Heart left ventricle (tissue), 16 donors: ENCODE measurements around the gene FAN1. TPM values are rescaled to one million over a fixed set of nuclear protein-coding genes. Genes with fewer than 3 reads are reported as not detected.

Experiments
- ATAC-seq, 4 donors: fragments of 200-7000 bp; cut with Tn5 transposase; one replicate each; pipeline ENCODE4 v1.9.1; 2020 to 2022; ENCODE audit warnings: moderate library complexity in 4 of 4, mild to moderate bottlenecking in 3 of 4, moderate number of reproducible peaks in 1 of 4
- DNase-seq, 5 donors: peaks; one replicate each; pipeline ENCODE4 v3.0.0-alpha.2; 2020
- H3K27ac ChIP-seq, 12 donors: fragments of 200-600 bp; sonication (generic) in 4 of 12; one replicate each; pipeline versions ENCODE4 v1.5.0 to v1.8.0; 2016 to 2022; ENCODE audit warnings: mild to moderate bottlenecking in 2 of 12
- H3K27me3 ChIP-seq, 9 donors: fragments of 200-600 bp; sonication (generic) in 2 of 9; one replicate each; pipeline versions ENCODE4 v1.5.1 to v1.8.0; 2016 to 2022; ENCODE audit warnings: mild to moderate bottlenecking in 3 of 9
- H3K36me3 ChIP-seq, 9 donors: fragments of 200-600 bp; sonication (generic) in 2 of 9; one replicate each; pipeline versions ENCODE4 v1.5.0 to v1.8.0; 2018 to 2022; ENCODE audit warnings: mild to moderate bottlenecking in 2 of 9
- H3K4me1 ChIP-seq, 12 donors: fragments of 200-600 bp; sonication (generic) in 4 of 12; one replicate each; pipeline versions ENCODE4 v1.5.0 to v1.8.0; 2016 to 2022; ENCODE audit warnings: mild to moderate bottlenecking in 3 of 12
- H3K4me3 ChIP-seq, 12 donors: fragments of 200-600 bp; sonication (generic) in 4 of 12; one replicate each; pipeline versions ENCODE4 v1.5.0 to v1.8.0; 2017 to 2022; ENCODE audit warnings: mild to moderate bottlenecking in 9 of 12, moderate library complexity in 4 of 12
- H3K9me3 ChIP-seq, 12 donors: fragments of 200-600 bp; sonication (generic) in 4 of 12; one replicate each; pipeline versions ENCODE4 v1.5.0 to v1.8.0; 2016 to 2022; ENCODE audit warnings: mild to moderate bottlenecking in 1 of 12
- POLR2A ChIP-seq, 2 donors: fragments of 450-650 bp; IDR thresholded peaks; one replicate each; pipeline ENCODE4 v1.6.1; 2017; ENCODE audit warnings: antibody characterized with exemption in 2 of 2, mild to moderate bottlenecking in 2 of 2, moderate library complexity in 2 of 2
- WGBS, 4 donors: extraction: QIAGEN DNeasy Blood & Tissue Kit in 2 of 4; methylation state at CpG; one replicate each; pipeline versions ENCODE4 v1.1.5 to v1.1.7; 2013 to 2018; 5-methylcytosine and 5-hydroxymethylcytosine counted together
- intact Hi-C, 10 donors: fragments of 100-400 bp; cut with DNase I; formaldehyde crosslinking; loops; one replicate each; pipeline versions ENCODE4 v1.11.1 to v1.14.2; 2022
- polyA plus RNA-seq, 2 donors: library from polyadenylated mRNA; stranded (reverse); fragments of 200-250 nt; gene quantifications; one replicate each; pipeline ENCODE4 v1.2.3, GENCODE V29; 2013
- total RNA-seq, 9 donors: library from RNA; depleted of rRNA in 2 of 9; stranded (reverse); fragments of >200 nt in 2 of 9; fragmentation: NEBNext Ultra II Directional in 3 of 9; extraction: Animal tissue kit (Norgen Biotek cat#: 25700) in 3 of 9; gene quantifications; one replicate each; pipeline versions ENCODE4 v1.1.0 to v1.2.4, GENCODE V29; 2016 to 2023
- TF ChIP-seq, protein P1 (sequence below), 12 donors: fragments of 200-600 bp; sonication (generic) in 4 of 12; IDR thresholded peaks; one replicate each; pipeline versions ENCODE4 v1.5.0 to v1.8.0; 2018 to 2022; ENCODE audit warnings: antibody characterized with exemption in 12 of 12, mild to moderate bottlenecking in 5 of 12
- donor health status: ischemic (EF 13 %, LVEDD 7.1; RV severe dilation, severe dysfunction).
- donor health status: healthy with polysubstance abuse.
- donor health status: DM: no; HTN: yes; CAD: no.
- donor health status: DM: no; HTN: no; CAD: no.
- donor health status: ischemic (EF 25% LVEDD 6.9; RV normal size, moderate dysfunction).
- donor health status: ischemic (EF 25% LVEDD 5.7; RV mildly dilated, moderate dysfunction).
- donor health status: healthy.
- donor health status: DM: yes; HTN: yes; CAD: no.
- donor health status: ischemic (EF 35%, LVEDD 5.7; RV mildly dilated, moderate dysfunction).
- donor health status: nonischemic (EF 11% LVEDD 7.7; RV severe dilation, severe dysfunction).
- donor health status: DM: yes; HTN: yes; CAD: no.
- donor health status: PGD.
- donor health status: ischemic (EF 29% LVEDD 5.4; RV normal size, mild dysfunction).
- donor health status: nonischemic (EF 23%, LVEDD 6.1; RV moderate dilation, normal function).

The FAN1 gene
- total and polyA plus RNA-seq, 11 donors = 7.3 to 21.4 (median 17.5) TPM

- Histone ChIP-seq H3K4me1 (peaks cover 0 to 21% (median 5%) of the 10 kb centered on the region in 12 donors), H3K4me3 (no peak overlapping the region), H3K27me3 (no peaks in the 10 kb centered on the region), H3K27ac (no peak overlapping the region), H3K9me3 (no peaks in the 10 kb centered on the region), H3K36me3 (peaks cover 0 to 96% (median 72%) of the 10 kb centered on the region in 9 donors)
- TF ChIP-seq POLR2A (IDR thresholded peaks at IDR 0.05) = no peak
- TF ChIP-seq, protein P1, sequence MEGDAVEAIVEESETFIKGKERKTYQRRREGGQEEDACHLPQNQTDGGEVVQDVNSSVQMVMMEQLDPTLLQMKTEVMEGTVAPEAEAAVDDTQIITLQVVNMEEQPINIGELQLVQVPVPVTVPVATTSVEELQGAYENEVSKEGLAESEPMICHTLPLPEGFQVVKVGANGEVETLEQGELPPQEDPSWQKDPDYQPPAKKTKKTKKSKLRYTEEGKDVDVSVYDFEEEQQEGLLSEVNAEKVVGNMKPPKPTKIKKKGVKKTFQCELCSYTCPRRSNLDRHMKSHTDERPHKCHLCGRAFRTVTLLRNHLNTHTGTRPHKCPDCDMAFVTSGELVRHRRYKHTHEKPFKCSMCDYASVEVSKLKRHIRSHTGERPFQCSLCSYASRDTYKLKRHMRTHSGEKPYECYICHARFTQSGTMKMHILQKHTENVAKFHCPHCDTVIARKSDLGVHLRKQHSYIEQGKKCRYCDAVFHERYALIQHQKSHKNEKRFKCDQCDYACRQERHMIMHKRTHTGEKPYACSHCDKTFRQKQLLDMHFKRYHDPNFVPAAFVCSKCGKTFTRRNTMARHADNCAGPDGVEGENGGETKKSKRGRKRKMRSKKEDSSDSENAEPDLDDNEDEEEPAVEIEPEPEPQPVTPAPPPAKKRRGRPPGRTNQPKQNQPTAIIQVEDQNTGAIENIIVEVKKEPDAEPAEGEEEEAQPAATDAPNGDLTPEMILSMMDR (IDR thresholded peaks at IDR 0.05) = no peak
- 84 to 87% (median 85%) methylated on average over 3 of the region's 3 CpGs for WGBS, 4 donors
- no peak for ATAC-seq
- intact Hi-C loops = loop anchor here in 1 of 10 donors (10.0 kb wide), 1 partner anchor 151 kb away; no protein-coding TSS in a partner anchor
- DNase-seq = no peak
These were observed 60.0 kb downstream of the FAN1 start for GRCh38 chr15:30963681-30964080.

- Histone ChIP-seq H3K4me3 (no peak overlapping the region), H3K4me1 (peaks cover 0 to 13% (median 0%) of the 10 kb centered on the region in 12 donors), H3K27ac (no peak overlapping the region), H3K27me3 (no peaks in the 10 kb centered on the region), H3K9me3 (no peaks in the 10 kb centered on the region), H3K36me3 (peaks cover 0 to 94% (median 83%) of the 10 kb centered on the region in 9 donors)
- no peak for DNase-seq
- WGBS, 4 donors = 76 to 84% (median 78%) methylated on average over 2 of the region's 2 CpGs
- ATAC-seq = peak in 2 of 4 donors; percentile 36 to 52
- intact Hi-C loops = loop anchor here in 3 of 10 donors (5.0 to 10.0 kb wide), 5 partner anchors 55 to 235 kb away; no protein-coding TSS in a partner anchor
- TF ChIP-seq, protein P1 (IDR thresholded peaks at IDR 0.05) = no peak
- TF ChIP-seq POLR2A (IDR thresholded peaks at IDR 0.05) = no peak
These were observed 66.0 kb downstream of the FAN1 start for GRCh38 chr15:30969724-30970123.

- Histone ChIP-seq H3K27ac (no peak overlapping the region), H3K9me3 (no peaks in the 10 kb centered on the region), H3K36me3 (peaks cover 0 to 82% (median 62%) of the 10 kb centered on the region in 9 donors), H3K4me1 (peaks cover 0 to 27% (median 10%) of the 10 kb centered on the region in 12 donors), H3K4me3 (no peak overlapping the region), H3K27me3 (no peaks in the 10 kb centered on the region)
- intact Hi-C loops = loop anchor here in 3 of 10 donors (5.0 to 10.0 kb wide), 4 partner anchors 59 to 231 kb away; no protein-coding TSS in a partner anchor
- ATAC-seq = no peak
- TF ChIP-seq, protein P1 (IDR thresholded peaks at IDR 0.05) = no peak
- TF ChIP-seq POLR2A (IDR thresholded peaks at IDR 0.05) = no peak
- no peak for DNase-seq
- WGBS, 4 donors = 91 to 94% (median 94%) methylated on average over 4 of the region's 4 CpGs
These were observed 69.7 kb downstream of the FAN1 start for GRCh38 chr15:30973379-30973778.

- intact Hi-C loops = loop anchor here in 3 of 10 donors (5.0 to 10.0 kb wide), 4 partner anchors 59 to 231 kb away; no protein-coding TSS in a partner anchor
- ATAC-seq (no peak), DNase-seq (no peak)
- Histone ChIP-seq H3K9me3 (no peaks in the 10 kb centered on the region), H3K27ac (no peak overlapping the region), H3K36me3 (peaks cover 0 to 76% (median 62%) of the 10 kb centered on the region in 9 donors), H3K4me3 (no peak overlapping the region), H3K4me1 (peaks cover 0 to 32% (median 15%) of the 10 kb centered on the region in 12 donors), H3K27me3 (no peaks in the 10 kb centered on the region)
- 79 to 85% (median 84%) methylated on average over 5 of the region's 5 CpGs for WGBS, 4 donors
- TF ChIP-seq, protein P1 (IDR thresholded peaks at IDR 0.05) = no peak
- TF ChIP-seq POLR2A (IDR thresholded peaks at IDR 0.05) = no peak
These were observed 70.4 kb downstream of the FAN1 start for GRCh38 chr15:30974112-30974511.
